Measurements from ENCODE around the gene ARL2. TPM values are rescaled to one million over a fixed set of nuclear protein-coding genes. Genes with fewer than 3 reads are reported as not detected.

Gene ARL2
- total RNA-seq, 1 experiment from 2014 or later, result 203 TPM

GRCh38 chr11:64967375-64967774 is 46.6 kb upstream of the ARL2 start:
- H2AK5ac ChIP-seq (ENCODE audit: insufficient read length, low read length), result no peak overlapping the region
- no CpG with 5 or more reads among the region's 3 CpGs for WGBS (ENCODE audit: extremely low coverage, insufficient read length, low lambda C conversion rate)
- no peak overlapping the region for H3K18ac ChIP-seq (ENCODE audit: insufficient read length, low read depth, low read length)
- Mint-ChIP-seq H3K4me1 (no peaks in the 10 kb centered on the region), H3K27ac (no peak overlapping the region), H3K4me3 (no peak overlapping the region), H3K9me3 (peaks cover 0 to 3% of the 10 kb centered on the region in 2 experiments; a peak in 1 of 5 replicates), H3K27me3 (ENCODE audit: low read depth) (peaks cover 4% of the 10 kb centered on the region; the same call in 1 of the 2 replicates), H3K36me3 (ENCODE audit: insufficient read depth in 1 of 3, low read depth in 3 of 3) (no peaks in the 10 kb centered on the region)
- DNase-seq, result no peak
- H3K4me1 ChIP-seq (ENCODE audit: insufficient read depth, low read length), result no peaks in the 10 kb centered on the region
- no peak overlapping the region for H3K14ac ChIP-seq (ENCODE audit: insufficient read depth, low read length)
- H3K4me2 ChIP-seq (ENCODE audit: insufficient read depth, insufficient read length, low read length), result no peak overlapping the region
- no peak overlapping the region for H3T11ph ChIP-seq (ENCODE audit: low read length)
- H2BK5ac ChIP-seq (ENCODE audit: insufficient read length, low read length), result no peak overlapping the region
- no peak overlapping the region for H2BK15ac ChIP-seq (ENCODE audit: low read depth, low read length)
- no peak overlapping the region for H2BK120ac ChIP-seq (ENCODE audit: low read depth, low read length, poor library complexity, severe bottlenecking)
- H3K79me1 ChIP-seq (ENCODE audit: insufficient read depth, low read depth, low read length, poor library complexity, severe bottlenecking), result no peaks in the 10 kb centered on the region
- no peak overlapping the region for H4K8ac ChIP-seq (replicated peaks; ENCODE audit: insufficient read length, low read depth, low read length)
- H3K23ac ChIP-seq (ENCODE audit: insufficient read length, low read depth, low read length), result no peak overlapping the region
- no peaks in the 10 kb centered on the region for H3K23me2 ChIP-seq (ENCODE audit: insufficient read length, low read depth, low read length, poor library complexity, severe bottlenecking)
- H3K9me3 ChIP-seq (ENCODE audit: control insufficient read depth, low read depth, low read length), result no peaks in the 10 kb centered on the region
- H3K27ac ChIP-seq (ENCODE audit: insufficient read length, low read depth, low read length), result no peak overlapping the region
- H4K20me1 ChIP-seq (ENCODE audit: control insufficient read depth, insufficient read depth, insufficient read length), result no peaks in the 10 kb centered on the region
- H4K91ac ChIP-seq (ENCODE audit: insufficient read length, low read depth, low read length), result no peak overlapping the region
- H3K9ac ChIP-seq (ENCODE audit: extremely low read depth, insufficient read length, low read length), result no peak overlapping the region
- no peak overlapping the region for H2AFZ ChIP-seq (ENCODE audit: low read length)
- H3K79me2 ChIP-seq (ENCODE audit: insufficient read depth, low read length), result no peaks in the 10 kb centered on the region
- H4K5ac ChIP-seq (ENCODE audit: insufficient read length, low read depth, low read length), result no peak overlapping the region
- H2BK20ac ChIP-seq (ENCODE audit: low read depth, low read length, poor library complexity, severe bottlenecking), result no peak overlapping the region
- no peak for TF ChIP-seq CTCF (conservative IDR thresholded peaks at IDR 0.05)
- H3K4ac ChIP-seq (ENCODE audit: low read depth, low read length), result no peak overlapping the region
- no peaks in the 10 kb centered on the region for H3K27me3 ChIP-seq (ENCODE audit: insufficient read depth, low read length)
- H2BK12ac ChIP-seq (ENCODE audit: insufficient read length, low read depth, low read length), result no peak overlapping the region
- H3K56ac ChIP-seq (ENCODE audit: insufficient read length, low read depth, low read length), result no peak overlapping the region
